ENCODE data around the gene PLA2G2F.

GRCh38 chr1:20191266-20191825, 52.2 kb downstream of the PLA2G2F start:
- no peak for TF ChIP-seq CTCF (conservative IDR thresholded peaks at IDR 0.05; ENCODE audit: low read depth in 2 of 2)
- no peak for TF ChIP-seq POLR2AphosphoS5 (IDR thresholded peaks at IDR 0.05; ENCODE audit: low read depth)
- TF ChIP-seq CREB1 (CRISPR knock-in tag; IDR thresholded peaks at IDR 0.05; ENCODE audit: low read depth): no peak
- TF ChIP-seq EZH2 (IDR thresholded peaks at IDR 0.05; ENCODE audit: low read depth, unreplicated experiment): no peak
- TF ChIP-seq EZH2phosphoT487 (IDR thresholded peaks at IDR 0.05; ENCODE audit: unreplicated experiment): no peak
- no peak for TF ChIP-seq NANOG (IDR thresholded peaks at IDR 0.05; ENCODE audit: borderline replicate concordance)
- TF ChIP-seq REST (IDR thresholded peaks at IDR 0.05; ENCODE audit: unreplicated experiment): no peak
- no peak for TF ChIP-seq STAT1 (IDR thresholded peaks at IDR 0.05; ENCODE audit: unreplicated experiment)
- TF ChIP-seq JUNB (IDR thresholded peaks at IDR 0.05; ENCODE audit: unreplicated experiment): no peak
- no peak for TF ChIP-seq ETS1 (IDR thresholded peaks at IDR 0.05)
